ENCODE measurements around the gene ARF4. TPM values are rescaled to one million over a fixed set of nuclear protein-coding genes. Genes with fewer than 3 reads are reported as not detected.
"Not testable (repeated sequence)": the region's sequence is repeated elsewhere in the genome, so short reads cannot be mapped to it uniquely, and the experiment has no call there.

The ARF4 gene
- total and polyA plus RNA-seq, 2 donors (not counting 1 experiment from before 2014, with no cell fraction given), result 30.2 to 38.1 TPM

- no peak overlapping the region for H3K4me3 Mint-ChIP-seq
- CTCF ChIA-PET, result no interaction called here
- peaks cover 3 to 5% of the 10 kb centered on the region in 2 donors for H3K4me1 ChIP-seq (ENCODE audit: control insufficient read depth in 2 of 2, insufficient read depth in 2 of 2, low read length in 2 of 2)
Observed at GRCh38 chr3:57644740-57645139, 47.6 kb upstream of the ARF4 start.

GRCh38 chr3:57637391-57637790 is 40.2 kb upstream of the ARF4 start:
- Mint-ChIP-seq H3K9me3 (ENCODE audit: insufficient read depth) (no peaks in the 10 kb centered on the region), H3K4me3 (no peak overlapping the region), H3K27me3 (no peaks in the 10 kb centered on the region), H3K4me1 (no peaks in the 10 kb centered on the region), H3K27ac (no peak overlapping the region)
- TF ChIP-seq CTCF (IDR thresholded peaks at IDR 0.05) (no peak), EZH2 (IDR thresholded peaks at IDR 0.05; ENCODE audit: borderline replicate concordance, insufficient read depth, low read depth, low read length, poor library complexity, severe bottlenecking) (no peak)
- Histone ChIP-seq H4K20me1 (ENCODE audit: control insufficient read depth, insufficient read depth, low read length, poor library complexity, severe bottlenecking) (no peaks in the 10 kb centered on the region), H3K4me1 (ENCODE audit: control insufficient read depth in 2 of 2, insufficient read depth in 2 of 2, low read length in 2 of 2) (no peaks in the 10 kb centered on the region), H3K79me2 (ENCODE audit: control insufficient read depth, insufficient read depth, low read length) (peaks cover 4% of the 10 kb centered on the region), H3K9ac (ENCODE audit: low read length) (no peak overlapping the region), H3K27me3 (replicated peaks in 1 of 4; ENCODE audit: control extremely low read depth in 1 of 4, control insufficient read depth in 3 of 4, insufficient read depth in 4 of 4, low read length in 3 of 4) (no peaks in the 10 kb centered on the region), H3K9me3 (ENCODE audit: control extremely low read depth in 1 of 3, control insufficient read depth in 2 of 3, insufficient read depth in 1 of 3, low read length in 2 of 3) (no peaks in the 10 kb centered on the region), H3K36me3 (replicated peaks in 1 of 2; ENCODE audit: control extremely low read depth in 1 of 2, control insufficient read depth in 1 of 2, extremely low read depth in 1 of 2, insufficient read depth in 2 of 2, low read length in 1 of 2) (peaks cover 7 to 60% of the 10 kb centered on the region in 2 experiments), H2AFZ (ENCODE audit: insufficient read depth, low read depth, low read length, poor library complexity, severe bottlenecking) (no peak overlapping the region), H3K4me2 (replicated peaks; ENCODE audit: low read depth, low read length, poor library complexity, severe bottlenecking) (no peak overlapping the region), H3K4me3 (ENCODE audit: control extremely low read depth in 1 of 5, extremely low read depth in 1 of 5, insufficient read depth in 1 of 5, low read depth in 2 of 5, low read length in 4 of 5) (no peak overlapping the region), H3K27ac (ENCODE audit: low read length in 2 of 2) (no peak overlapping the region)
- DNase-seq (no peak), ATAC-seq (ENCODE audit: low read depth) (no peak)
- CTCF ChIA-PET, result interaction anchor here (0.8 kb wide), 1 partner anchor 155 kb away, joined by 3 read pairs; no protein-coding TSS in a partner anchor
- intact Hi-C loops (cut with micrococcal nuclease), result no loop called here
- POLR2A ChIA-PET, result no interaction called here

More at GRCh38 chr3:57644740-57645139, 47.6 kb upstream of the ARF4 start:
- ATAC-seq (ENCODE audit: low read depth), result no peak
- WGBS (ENCODE audit: insufficient coverage), result 95% methylated on average over 3 of the region's 4 CpGs
- H3K27ac ChIP-seq (ENCODE audit: low read length in 2 of 2), result no peak overlapping the region
- H2AFZ ChIP-seq (ENCODE audit: insufficient read depth, low read depth, low read length, poor library complexity, severe bottlenecking), result no peak overlapping the region
- H3K27me3 ChIP-seq (replicated peaks in 1 of 4; ENCODE audit: control extremely low read depth in 1 of 4, control insufficient read depth in 3 of 4, insufficient read depth in 4 of 4, low read length in 3 of 4), result no peaks in the 10 kb centered on the region
- no peak overlapping the region for H3K9ac ChIP-seq (ENCODE audit: low read length)
- H3K4me1 Mint-ChIP-seq, result peaks cover 10% of the 10 kb centered on the region
- H3K79me2 ChIP-seq (ENCODE audit: control insufficient read depth, insufficient read depth, low read length), result peaks cover 3% of the 10 kb centered on the region
- H3K27me3 Mint-ChIP-seq, result no peaks in the 10 kb centered on the region
- peaks cover 5 to 45% of the 10 kb centered on the region in 2 experiments for H3K36me3 ChIP-seq (replicated peaks in 1 of 2; ENCODE audit: control extremely low read depth in 1 of 2, control insufficient read depth in 1 of 2, extremely low read depth in 1 of 2, insufficient read depth in 2 of 2, low read length in 1 of 2)
- H3K9me3 Mint-ChIP-seq (ENCODE audit: insufficient read depth), result peaks cover 13% of the 10 kb centered on the region
- intact Hi-C loops (cut with micrococcal nuclease), result no loop called here
- peaks cover 0 to 6% (median 0%) of the 10 kb centered on the region in 3 donors for H3K9me3 ChIP-seq (ENCODE audit: control extremely low read depth in 1 of 3, control insufficient read depth in 2 of 3, insufficient read depth in 1 of 3, low read length in 2 of 3)
- no peak overlapping the region for H3K27ac Mint-ChIP-seq
- TF ChIP-seq CTCF (IDR thresholded peaks at IDR 0.05) (no peak), EZH2 (IDR thresholded peaks at IDR 0.05; ENCODE audit: borderline replicate concordance, insufficient read depth, low read depth, low read length, poor library complexity, severe bottlenecking) (no peak)
- H3K4me2 ChIP-seq (replicated peaks; ENCODE audit: low read depth, low read length, poor library complexity, severe bottlenecking), result no peak overlapping the region
- POLR2A ChIA-PET, result no interaction called here
- no peaks in the 10 kb centered on the region for H4K20me1 ChIP-seq (ENCODE audit: control insufficient read depth, insufficient read depth, low read length, poor library complexity, severe bottlenecking)
- DNase-seq, result no peak
- no peak overlapping the region for H3K4me3 ChIP-seq (ENCODE audit: control extremely low read depth in 1 of 5, extremely low read depth in 1 of 5, insufficient read depth in 1 of 5, low read depth in 2 of 5, low read length in 4 of 5)

- H3K9me3 Mint-ChIP-seq (ENCODE audit: insufficient read depth); H3K4me3 ChIP-seq (ENCODE audit: control extremely low read depth in 1 of 5, extremely low read depth in 1 of 5, insufficient read depth in 1 of 5, low read depth in 2 of 5, low read length in 4 of 5); H3K9me3 ChIP-seq (ENCODE audit: control extremely low read depth in 1 of 3, control insufficient read depth in 2 of 3, insufficient read depth in 1 of 3, low read length in 2 of 3); H3K4me1 Mint-ChIP-seq; H3K79me2 ChIP-seq (ENCODE audit: control insufficient read depth, insufficient read depth, low read length); H3K27ac ChIP-seq (ENCODE audit: low read length in 2 of 2); H3K27me3 Mint-ChIP-seq; H4K20me1 ChIP-seq (ENCODE audit: control insufficient read depth, insufficient read depth, low read length, poor library complexity, severe bottlenecking); intact Hi-C loops (cut with micrococcal nuclease); H3K9ac ChIP-seq (ENCODE audit: low read length); H3K27ac Mint-ChIP-seq; H3K4me3 Mint-ChIP-seq; H3K4me1 ChIP-seq (ENCODE audit: control insufficient read depth in 2 of 2, insufficient read depth in 2 of 2, low read length in 2 of 2); H2AFZ ChIP-seq (ENCODE audit: insufficient read depth, low read depth, low read length, poor library complexity, severe bottlenecking); ATAC-seq (ENCODE audit: low read depth); DNase-seq; CTCF ChIA-PET; H3K4me2 ChIP-seq (replicated peaks; ENCODE audit: low read depth, low read length, poor library complexity, severe bottlenecking); POLR2A ChIA-PET; H3K27me3 ChIP-seq (replicated peaks in 1 of 4; ENCODE audit: control extremely low read depth in 1 of 4, control insufficient read depth in 3 of 4, insufficient read depth in 4 of 4, low read length in 3 of 4): not testable (repeated sequence)
- H3K36me3 ChIP-seq (replicated peaks in 1 of 2; ENCODE audit: control extremely low read depth in 1 of 2, control insufficient read depth in 1 of 2, extremely low read depth in 1 of 2, insufficient read depth in 2 of 2, low read length in 1 of 2), result peaks cover 13 to 55% of the 10 kb centered on the region in 2 experiments
- no CpG with 5 or more reads among the region's 3 CpGs for WGBS (ENCODE audit: insufficient coverage)
Observed at GRCh38 chr3:57634259-57634658, 37.1 kb upstream of the ARF4 start.

Data from B cell (primary cell).